GM12878 (cell line): ENCODE measurements around the gene AIF1. TPM values are rescaled to one million over a fixed set of nuclear protein-coding genes. Genes with fewer than 3 reads are reported as not detected.

Experiments used
- ATAC-seq: fragments of 200-7000 bp; cut with Tn5 transposase; 3 replicates; pipeline ENCODE4 v1.9.1; 2020; ENCODE audit warnings: mild to moderate bottlenecking, moderate library complexity
- BruUV-seq: library from RNA; stranded (reverse); fragments of 400-500 nt; replicated peaks from 2 replicates; lab custom pipeline; 2021; lab: Mats Ljungman, UMichigan
- CTCF ChIA-PET: fragments of 300-600 bp; sonication (Branson Sonifier 250); formaldehyde crosslinking; extraction: SDS; loops from one replicate; lab custom pipeline; 2021; ENCODE audit warnings: inconsistent platforms; lab: Yijun Ruan, JAX
- POLR2A ChIA-PET: fragments of 350-600 bp; formaldehyde crosslinking; extraction: SDS; loops from one replicate; lab custom pipeline; 2021; ENCODE audit warnings: inconsistent platforms; lab: Charles Lee
- RAD21 ChIA-PET: fragments of 300-600 bp; sonication (Branson Sonifier 250); formaldehyde crosslinking; loops from one replicate; lab custom pipeline; 2023; ENCODE audit warnings: antibody characterized with exemption; ENCODE audit not compliant: unreplicated experiment; lab: Charles Lee
- SMC1A ChIA-PET: fragments of 300-600 bp; sonication (Branson Sonifier 250); formaldehyde crosslinking; loops from one replicate; lab custom pipeline; 2023; ENCODE audit not compliant: unreplicated experiment, uncharacterized antibody; lab: Charles Lee
- DNase-seq: peaks from one replicate; pipeline ENCODE4 v3.0.0-alpha.2; 2011; ENCODE audit warnings: low read depth, low spot score
- FAIRE-seq: peaks from 3 replicates; lab custom pipeline; 2011; peaks lifted over from hg19 to GRCh38; lab: Jason Lieb, UNC
- H2AFZ ChIP-seq: 2 replicates; pipeline ENCODE4 v1.6.0; 2011; ENCODE audit warnings: low read depth, low read length, control low read depth; ENCODE audit not compliant: control insufficient read depth
- H3K27ac ChIP-seq: 2 replicates; pipeline ENCODE4 v1.5.1; 2011; ENCODE audit warnings: control low read depth; ENCODE audit not compliant: control insufficient read depth, insufficient read depth
- H3K27me3 ChIP-seq, 2 experiments: replicated peaks in 1 of 2; 2 replicates each; pipeline versions ENCODE4 v1.6.0 to v1.6.1; 2011; ENCODE audit warnings: low read length in 1 of 2; ENCODE audit not compliant: control insufficient read depth in 2 of 2, insufficient read depth in 2 of 2
- H3K36me3 ChIP-seq, 2 experiments: 2 replicates each; pipeline ENCODE4 v1.5.1; 2011; ENCODE audit warnings: low read length in 1 of 2; ENCODE audit not compliant: control insufficient read depth in 2 of 2, insufficient read depth in 2 of 2
- H3K4me1 ChIP-seq: 2 replicates; pipeline ENCODE4 v1.6.1; 2011; ENCODE audit warnings: mild to moderate bottlenecking, low read length, moderate library complexity, mixed read lengths; ENCODE audit not compliant: control insufficient read depth, insufficient read depth
- H3K4me2 ChIP-seq: 2 replicates; pipeline ENCODE4 v1.6.0; 2011; ENCODE audit warnings: control low read depth; ENCODE audit not compliant: control insufficient read depth, insufficient read depth
- H3K4me3 ChIP-seq: fragments of 200-600 bp; sonication (generic); 2 replicates; pipeline ENCODE4 v1.5.1; 2016
- H3K79me2 ChIP-seq: 2 replicates; pipeline ENCODE4 v1.6.0; 2011; ENCODE audit warnings: low read length; ENCODE audit not compliant: control insufficient read depth, insufficient read depth
- H3K9ac ChIP-seq: 2 replicates; pipeline ENCODE4 v1.8.0; 2011; ENCODE audit warnings: low read length, control low read depth, mixed read lengths; ENCODE audit not compliant: control insufficient read depth, insufficient read depth
- H3K9me3 ChIP-seq: replicated peaks from 3 replicates; pipeline ENCODE4 v1.5.1; 2011; ENCODE audit warnings: mild to moderate bottlenecking, low read length; ENCODE audit not compliant: control insufficient read depth, insufficient read depth
- H4K20me1 ChIP-seq: 2 replicates; pipeline ENCODE4 v1.6.0; 2011; ENCODE audit not compliant: control insufficient read depth, insufficient read depth
- CBFB ChIP-seq: IDR thresholded peaks from 2 replicates; pipeline ENCODE4 v1.6.1; 2016; ENCODE audit warnings: antibody characterized with exemption, low read depth
- CBX3 ChIP-seq: fragments of 200-600 bp; sonication (generic); IDR thresholded peaks from 2 replicates; pipeline ENCODE4 v1.6.1; 2016; ENCODE audit warnings: low read depth, borderline replicate concordance
- ETV6 ChIP-seq, 2 experiments: fragments of 450-650 bp in 1 of 2; IDR thresholded peaks in 1 of 2; conservative IDR thresholded peaks in 1 of 2; 2 replicates each; pipeline ENCODE4 v1.6.1; 2014; ENCODE audit warnings: antibody characterized with exemption in 1 of 2, borderline replicate concordance in 1 of 2, low read depth in 1 of 2, mild to moderate bottlenecking in 1 of 2, moderate library complexity in 1 of 2
- FOXK2 ChIP-seq: fragments of 450-650 bp; IDR thresholded peaks from 2 replicates; pipeline ENCODE4 v1.6.1; 2017; ENCODE audit warnings: mild to moderate bottlenecking, moderate library complexity
- HDGF ChIP-seq: fragments of 450-650 bp; IDR thresholded peaks from 2 replicates; pipeline ENCODE4 v1.6.1; 2016; ENCODE audit warnings: antibody characterized with exemption
- MEF2B ChIP-seq: fragments of 450-650 bp; IDR thresholded peaks from 2 replicates; pipeline ENCODE4 v1.6.1; 2018; ENCODE audit warnings: mild to moderate bottlenecking, moderate library complexity; ENCODE audit not compliant: partially characterized antibody, poor library complexity, severe bottlenecking
- POLR2AphosphoS5 ChIP-seq: IDR thresholded peaks from 2 replicates; pipeline ENCODE4 v1.6.1; 2011; ENCODE audit warnings: mild to moderate bottlenecking, low read length, inconsistent platforms
- RAD21 ChIP-seq: IDR thresholded peaks from 2 replicates; pipeline ENCODE4 v1.6.1; 2011; ENCODE audit warnings: mild to moderate bottlenecking, low read depth, low read length, moderate library complexity; ENCODE audit not compliant: insufficient read depth
- STAT1 ChIP-seq: fragments of 450-650 bp; conservative IDR thresholded peaks from 2 replicates; pipeline ENCODE4 v1.6.1; 2014; ENCODE audit warnings: antibody characterized with exemption, mild to moderate bottlenecking
- TCF7 ChIP-seq: IDR thresholded peaks from 2 replicates; pipeline ENCODE4 v1.6.1; 2014; ENCODE audit warnings: antibody characterized with exemption, borderline replicate concordance
- ZNF24 ChIP-seq: fragments of 450-650 bp; IDR thresholded peaks from 2 replicates; pipeline ENCODE4 v1.6.1; 2017; ENCODE audit warnings: antibody characterized with exemption, mild to moderate bottlenecking
- ZNF622 ChIP-seq: fragments of 450-650 bp; IDR thresholded peaks from 2 replicates; pipeline ENCODE4 v1.6.1; 2017; ENCODE audit warnings: mild to moderate bottlenecking, inconsistent platforms
- WGBS: methylation state at CpG from one replicate; pipeline ENCODE4 v1.1.6; 2016; ENCODE audit warnings: low lambda C conversion rate; ENCODE audit not compliant: insufficient replicate concordance, insufficient coverage; ENCODE audit errors: missing lambda C conversion rate; 5-methylcytosine and 5-hydroxymethylcytosine counted together
- in situ Hi-C: fragments of 300-500 bp; cut with MboI; formaldehyde crosslinking; loops from 9 replicates; pipeline ENCODE4 v1.14.3; 2018; ENCODE audit warnings: mixed read lengths
- intact Hi-C: fragments of 100-400 bp; cut with micrococcal nuclease; formaldehyde crosslinking; loops from one replicate; pipeline ENCODE4 v1.14.2; 2022; ENCODE audit not compliant: unreplicated experiment
- polyA plus RNA-seq, 11 experiments: library from polyadenylated mRNA; depleted of rRNA in 4 of 11; unstranded in 6 of 11; stranded (reverse) in 5 of 11; fragments of >200 nt; fragmentation: Nextera tagmentation in 4 of 11; fragmentation: Illumina TruSeq in 1 of 11; extraction: Ambion mirVana in 4 of 11; extraction: Trizol in 1 of 11; gene quantifications; 1 replicate in 1 of 11; 2 replicates in 10 of 11; pipeline versions ENCODE4 v1.2.1 to v1.2.3, GENCODE V29; 2011 to 2016; ENCODE audit warnings: inconsistent platforms in 2 of 11, missing spikeins in 2 of 11, low read depth in 1 of 11
- total RNA-seq, 4 experiments: library from RNA; depleted of rRNA in 3 of 4; stranded (reverse); fragments of >200 nt in 3 of 4; fragmentation: Illumina TruSeq in 1 of 4; extraction: Trizol in 1 of 4; gene quantifications; 2 replicates each; pipeline versions ENCODE4 v1.2.1 to v1.2.3, GENCODE V29; 2013 to 2021
- TF ChIP-seq, protein P1 (sequence below): fragments of 450-650 bp; IDR thresholded peaks from 2 replicates; pipeline ENCODE4 v1.6.1; 2018; ENCODE audit warnings: borderline replicate concordance, mild to moderate bottlenecking; ENCODE audit not compliant: partially characterized antibody
- TF ChIP-seq, protein P2 (sequence below): fragments of 450-650 bp; IDR thresholded peaks from 2 replicates; pipeline ENCODE4 v1.6.1; 2016; ENCODE audit warnings: mild to moderate bottlenecking

The AIF1 gene
- total and polyA plus RNA-seq, 10 of the 15 experiments (the other 5 are each of a cell fraction or from before 2014, with no cell fraction given) = 1.9 to 256 (median 134) TPM

GRCh38 chr6:31664790-31665500 is 49.9 kb downstream of the AIF1 start, which contains the start of gene GPANK1:
Gene GPANK1, minus strand, starts transcription at chr6:31664997. Its CDS starts 519 bp downstream, at chr6:31664478.
- peak within 1 kb of the TSS; percentile 89 for H3K9ac ChIP-seq
- FAIRE-seq (peak; percentile 96), ATAC-seq (peak; percentile 67), DNase-seq (peak; percentile 87)
- RAD21 ChIA-PET = interaction anchor here (0.8 to 1.6 kb wide), 7 partner anchors 13 to 171 kb away, joined by 3 to 8 read pairs (median 5); partner anchors contain the start of genes AIF1, BAG6, NCR3 and TNF
- peak within 1 kb of the TSS; percentile 6 for H2AFZ ChIP-seq
- intact Hi-C loops = loop anchor here (1.0 to 5.0 kb wide), 3 partner anchors 45 to 167 kb away; partner anchors contain the start of genes CLIC1 and PRRC2A
- peak within 1 kb of the TSS; percentile 78 for H3K4me2 ChIP-seq
- H3K27me3 ChIP-seq = no peaks in the 10 kb centered on the region
- in situ Hi-C loops = no loop called here
- H3K27ac ChIP-seq = peak within 1 kb of the TSS; percentile 94
- no peaks in the 10 kb centered on the region for H4K20me1 ChIP-seq
- peaks cover 57% of the 10 kb centered on the region for H3K79me2 ChIP-seq
- no TSS peak for BruUV-seq
- peaks cover 37% of the 10 kb centered on the region for H3K4me1 ChIP-seq
- peak within 1 kb of the TSS; percentile 93 for H3K4me3 ChIP-seq
- peaks cover 11 to 33% of the 10 kb centered on the region in 2 experiments for H3K36me3 ChIP-seq
- SMC1A ChIA-PET = interaction anchor here (1.0 to 2.6 kb wide), 5 partner anchors 11 to 114 kb away, joined by 3 to 31 read pairs (median 3); partner anchors contain the start of genes APOM and BAG6
- under 1% methylated on average over 39 of the region's 39 CpGs for WGBS
- CTCF ChIA-PET = interaction anchor here (0.8 to 2.3 kb wide), 3 partner anchors 10 to 67 kb away, joined by 3 to 15 read pairs (median 5); partner anchors contain the start of gene BAG6
- no peaks in the 10 kb centered on the region; the same call in 2 of the 3 replicates for H3K9me3 ChIP-seq
- POLR2A ChIA-PET = interaction anchor here (0.6 to 5.9 kb wide), 20 partner anchors 12 to 295 kb away, joined by 3 to 107 read pairs (median 4); partner anchors contain the start of genes ABHD16A, APOM, BAG6 and DDX39B
- TF ChIP-seq CBX3 (no peak), STAT1 (no peak), MEF2B (peak; percentile 26), RAD21 (no peak), TCF7 (0 out of 2 replicates have a peak, but pooled peaks have one; percentile 33), CBFB (peak; percentile 90), HDGF (peak; percentile 19; the same call in 1 of the 2 replicates), ETV6 (conservative IDR thresholded peaks at IDR 0.05 in 1 of 2, IDR thresholded peaks at IDR 0.05 in 1 of 2; ENCODE audit: borderline replicate concordance in 1 of 2, low read depth in 1 of 2) (no peak), POLR2AphosphoS5 (peak; percentile 83), ZNF622 (no peak), FOXK2 (peak; percentile 81), ZNF24 (no peak)
- TF ChIP-seq, protein P1, sequence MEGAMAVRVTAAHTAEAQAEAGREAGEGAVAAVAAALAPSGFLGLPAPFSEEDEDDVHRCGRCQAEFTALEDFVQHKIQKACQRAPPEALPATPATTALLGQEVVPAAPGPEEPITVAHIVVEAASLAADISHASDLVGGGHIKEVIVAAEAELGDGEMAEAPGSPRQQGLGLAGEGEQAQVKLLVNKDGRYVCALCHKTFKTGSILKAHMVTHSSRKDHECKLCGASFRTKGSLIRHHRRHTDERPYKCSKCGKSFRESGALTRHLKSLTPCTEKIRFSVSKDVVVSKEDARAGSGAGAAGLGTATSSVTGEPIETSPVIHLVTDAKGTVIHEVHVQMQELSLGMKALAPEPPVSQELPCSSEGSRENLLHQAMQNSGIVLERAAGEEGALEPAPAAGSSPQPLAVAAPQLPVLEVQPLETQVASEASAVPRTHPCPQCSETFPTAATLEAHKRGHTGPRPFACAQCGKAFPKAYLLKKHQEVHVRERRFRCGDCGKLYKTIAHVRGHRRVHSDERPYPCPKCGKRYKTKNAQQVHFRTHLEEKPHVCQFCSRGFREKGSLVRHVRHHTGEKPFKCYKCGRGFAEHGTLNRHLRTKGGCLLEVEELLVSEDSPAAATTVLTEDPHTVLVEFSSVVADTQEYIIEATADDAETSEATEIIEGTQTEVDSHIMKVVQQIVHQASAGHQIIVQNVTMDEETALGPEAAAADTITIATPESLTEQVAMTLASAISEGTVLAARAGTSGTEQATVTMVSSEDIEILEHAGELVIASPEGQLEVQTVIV = no peak
- TF ChIP-seq, protein P2, sequence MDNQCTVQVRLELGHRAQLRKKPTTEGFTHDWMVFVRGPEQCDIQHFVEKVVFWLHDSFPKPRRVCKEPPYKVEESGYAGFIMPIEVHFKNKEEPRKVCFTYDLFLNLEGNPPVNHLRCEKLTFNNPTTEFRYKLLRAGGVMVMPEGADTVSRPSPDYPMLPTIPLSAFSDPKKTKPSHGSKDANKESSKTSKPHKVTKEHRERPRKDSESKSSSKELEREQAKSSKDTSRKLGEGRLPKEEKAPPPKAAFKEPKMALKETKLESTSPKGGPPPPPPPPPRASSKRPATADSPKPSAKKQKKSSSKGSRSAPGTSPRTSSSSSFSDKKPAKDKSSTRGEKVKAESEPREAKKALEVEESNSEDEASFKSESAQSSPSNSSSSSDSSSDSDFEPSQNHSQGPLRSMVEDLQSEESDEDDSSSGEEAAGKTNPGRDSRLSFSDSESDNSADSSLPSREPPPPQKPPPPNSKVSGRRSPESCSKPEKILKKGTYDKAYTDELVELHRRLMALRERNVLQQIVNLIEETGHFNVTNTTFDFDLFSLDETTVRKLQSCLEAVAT = peak; percentile 53
